HG02973 (cell line): ENCODE results near the gene AUTS2.
A peak's percentile ranks its signal among the peaks of the same experiment; 100 is the strongest.
"Not testable (repeated sequence)": the region's sequence is repeated elsewhere in the genome, so short reads cannot be mapped to it uniquely, and the experiment has no call there.

Experiments
- ATAC-seq: cut with Tn5 transposase; IDR thresholded peaks from one replicate; pipeline ENCODE4 v1.9.1; 2021; ENCODE audit warnings: moderate library complexity; ENCODE audit not compliant: unreplicated experiment

The AUTS2 gene

GRCh38 chr7:70799841-70800405, 1201.6 kb downstream of the AUTS2 start:
- ATAC-seq: no peak

DNA sequence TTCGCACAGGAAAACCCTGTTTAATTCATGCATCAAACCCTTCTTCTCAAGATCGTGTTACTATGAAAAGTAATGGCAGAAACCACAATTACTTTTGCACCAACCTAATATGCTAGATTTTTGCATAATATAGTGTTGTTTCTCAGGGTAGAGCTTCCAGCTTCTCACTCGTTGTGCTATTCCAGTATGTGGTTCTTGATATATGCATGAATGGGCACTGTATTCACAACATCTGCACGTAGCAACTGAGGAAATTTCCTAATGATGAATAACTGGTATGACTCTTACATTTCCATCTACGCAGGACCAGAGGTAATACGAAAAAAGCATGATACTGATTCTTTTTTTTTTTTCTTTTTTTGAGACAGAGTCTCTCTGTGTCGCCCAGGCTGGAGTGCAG, 1207.1 kb downstream of the AUTS2 start:
- ATAC-seq: no peak

GRCh38 chr7:70807650-70808049, 1209.4 kb downstream of the AUTS2 start:
- no peak for ATAC-seq

GRCh38 chr7:70808876-70809275, 1210.6 kb downstream of the AUTS2 start:
- ATAC-seq: no peak

DNA sequence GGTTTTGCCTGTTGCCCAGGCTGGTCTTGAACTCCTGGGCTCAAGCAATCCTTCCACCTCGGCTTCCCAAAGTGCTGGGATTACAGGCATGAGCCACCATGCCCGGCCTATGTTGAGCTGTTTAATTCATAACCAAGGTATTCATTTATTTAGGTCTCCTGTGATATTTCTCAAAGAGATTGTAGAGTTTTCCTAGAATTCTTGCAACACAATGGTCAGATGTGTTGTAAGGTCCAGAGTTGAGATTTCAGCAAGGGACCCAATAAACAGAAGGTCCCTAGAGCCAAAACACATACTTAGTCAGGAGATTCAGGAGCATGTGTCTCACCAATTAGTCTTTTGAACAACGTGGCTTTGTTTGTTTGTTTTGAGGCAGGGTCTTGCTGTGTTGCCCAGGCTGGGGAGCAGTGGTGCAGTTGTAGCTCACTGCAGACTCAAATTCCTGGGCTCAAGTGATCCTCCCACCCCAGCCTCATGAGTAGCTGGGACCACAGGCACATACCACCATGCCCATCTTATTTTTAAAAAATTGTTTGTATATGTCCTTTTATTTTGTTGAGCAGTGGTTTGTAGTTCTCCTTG, 1212.4 kb downstream of the AUTS2 start:
- no peak for ATAC-seq

GRCh38 chr7:70812511-70812910, 1214.2 kb downstream of the AUTS2 start:
- ATAC-seq: no peak

- ATAC-seq: not testable (repeated sequence)
Measured at GRCh38 chr7:70822490-70822889, 1224.2 kb downstream of the AUTS2 start.

DNA sequence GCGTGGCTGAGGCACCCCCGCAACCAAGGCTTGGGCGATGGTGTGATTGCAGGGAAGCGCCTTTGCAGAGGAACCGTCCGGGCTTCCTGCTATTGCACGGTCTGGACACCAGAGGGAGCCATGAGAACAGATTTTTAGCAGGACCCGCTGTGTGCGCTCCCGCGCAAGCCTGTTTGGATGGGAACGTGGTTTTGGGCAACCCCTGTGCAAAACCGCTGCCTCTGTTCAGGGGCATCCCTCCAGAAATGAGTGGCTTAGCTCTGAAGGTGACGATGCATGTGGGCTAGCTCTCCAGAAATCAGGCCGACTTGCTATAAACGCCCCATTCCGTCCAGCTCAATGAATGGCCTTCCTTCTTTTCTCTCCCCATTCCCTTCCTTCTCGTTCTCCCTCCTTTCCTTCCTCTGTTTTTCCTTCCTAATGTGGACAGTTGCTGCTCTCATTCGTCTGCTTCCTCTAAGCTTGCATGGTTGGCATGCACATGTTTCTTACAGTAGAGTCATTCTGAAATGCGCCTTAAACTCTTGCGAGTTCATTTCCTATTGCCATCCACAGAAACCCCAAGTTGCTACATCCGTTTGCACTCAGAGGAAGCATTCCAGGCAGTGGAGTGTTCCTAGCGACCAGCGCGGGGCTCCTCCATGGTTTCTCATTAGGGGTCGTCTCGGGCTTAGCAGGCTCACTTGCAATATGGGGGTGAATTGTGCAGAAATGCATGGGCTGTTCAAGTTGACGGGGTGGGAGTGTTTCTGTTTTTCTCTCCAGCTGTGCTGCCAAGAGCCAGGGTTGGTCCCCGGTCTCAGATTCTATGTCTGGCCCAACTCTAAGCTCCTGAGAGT, 1231.2 kb downstream of the AUTS2 start:
- peak; percentile 60 for ATAC-seq

DNA sequence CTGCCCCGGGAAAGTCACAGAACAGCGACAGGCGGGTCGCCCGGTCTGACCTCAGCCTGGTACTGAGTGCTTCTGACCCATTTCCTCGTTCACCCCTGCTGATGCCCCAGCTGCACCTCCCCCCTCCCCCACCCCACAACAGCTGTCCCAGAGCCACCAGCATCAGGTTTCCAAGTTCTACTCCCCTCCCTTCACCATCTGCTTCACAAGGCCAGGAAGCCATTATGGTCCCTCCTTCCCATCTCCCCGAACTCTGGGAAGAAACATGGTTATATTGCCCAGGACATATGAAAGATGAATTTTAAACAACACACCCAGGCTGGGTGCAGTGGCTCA, 1231.8 kb downstream of the AUTS2 start:
- ATAC-seq: no peak

DNA sequence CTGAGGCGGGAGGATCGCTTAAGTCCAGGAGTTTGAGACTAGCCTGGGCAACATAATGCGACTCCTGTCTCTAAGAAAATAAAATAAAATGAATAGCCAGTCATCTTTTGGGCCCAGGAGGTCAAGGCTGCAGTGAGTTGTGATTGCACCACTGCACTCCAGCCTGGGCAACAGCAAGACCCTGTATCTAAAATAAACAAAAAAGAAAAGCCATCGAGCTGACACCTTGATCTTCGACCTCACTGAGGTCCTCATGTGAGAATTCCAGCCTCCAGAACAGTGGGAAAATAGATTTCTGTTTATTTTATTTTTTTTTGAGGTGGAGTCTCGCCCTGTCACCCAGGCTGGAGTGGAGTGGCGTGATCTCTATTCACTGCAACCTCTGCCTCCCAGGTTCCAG, 1232.2 kb downstream of the AUTS2 start:
- ATAC-seq: no peak

GRCh38 chr7:70833726-70834125, 1235.5 kb downstream of the AUTS2 start:
- no peak for ATAC-seq

DNA sequence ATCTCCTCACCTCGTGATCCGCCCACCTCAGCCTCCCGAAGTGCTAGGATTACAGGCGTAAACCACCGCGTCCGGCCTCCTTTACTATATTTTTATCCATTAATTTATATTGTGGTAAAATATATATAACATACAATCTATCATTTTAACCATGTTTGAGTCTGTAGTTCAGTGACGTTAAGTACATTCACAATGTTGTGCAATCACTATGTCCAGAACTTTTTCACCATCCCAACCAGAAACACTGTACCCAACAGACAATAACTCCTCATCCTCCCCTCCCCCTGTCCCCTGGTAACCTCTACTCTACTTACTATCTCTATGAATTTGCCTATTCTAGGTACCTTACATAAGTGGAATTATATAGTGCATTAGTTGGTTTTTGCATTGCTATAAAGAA, 1236.1 kb downstream of the AUTS2 start:
- ATAC-seq: no peak

GRCh38 chr7:70835658-70836057, 1237.4 kb downstream of the AUTS2 start:
- ATAC-seq: no peak

GRCh38 chr7:70836279-70836678, 1238.0 kb downstream of the AUTS2 start:
- no peak for ATAC-seq

- no peak for ATAC-seq
Measured at GRCh38 chr7:70836946-70837345, 1238.7 kb downstream of the AUTS2 start.

DNA sequence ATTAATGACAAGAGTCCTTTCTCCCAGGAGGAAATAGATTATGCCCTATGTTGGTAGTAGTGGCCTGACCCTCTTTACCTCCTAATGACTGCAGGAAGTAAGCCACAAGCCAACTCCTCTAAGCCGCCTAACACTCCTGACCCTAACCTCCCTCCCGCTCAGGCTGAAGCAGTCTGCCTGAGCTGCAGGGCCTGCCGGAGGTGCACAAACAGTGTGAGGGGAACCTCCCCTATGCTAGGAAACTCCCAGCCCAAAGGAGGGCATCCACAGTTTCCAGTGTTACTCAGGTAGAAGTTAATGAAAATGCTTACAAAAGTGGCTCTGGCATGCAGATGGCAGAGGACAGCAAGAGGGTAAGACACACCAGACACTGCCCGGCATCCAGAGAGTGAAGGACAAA, 1239.3 kb downstream of the AUTS2 start:
- no peak for ATAC-seq

GRCh38 chr7:70838292-70838907, 1240.1 kb downstream of the AUTS2 start:
- ATAC-seq: no peak
